ENCODE data around the gene IL11RA. TPM values are rescaled to one million over a fixed set of nuclear protein-coding genes. Genes with fewer than 3 reads are reported as not detected.

The IL11RA gene
- total RNA-seq, 4 donors from 2014 or later: 3.2 to 153 (median 49.9) TPM

DNA sequence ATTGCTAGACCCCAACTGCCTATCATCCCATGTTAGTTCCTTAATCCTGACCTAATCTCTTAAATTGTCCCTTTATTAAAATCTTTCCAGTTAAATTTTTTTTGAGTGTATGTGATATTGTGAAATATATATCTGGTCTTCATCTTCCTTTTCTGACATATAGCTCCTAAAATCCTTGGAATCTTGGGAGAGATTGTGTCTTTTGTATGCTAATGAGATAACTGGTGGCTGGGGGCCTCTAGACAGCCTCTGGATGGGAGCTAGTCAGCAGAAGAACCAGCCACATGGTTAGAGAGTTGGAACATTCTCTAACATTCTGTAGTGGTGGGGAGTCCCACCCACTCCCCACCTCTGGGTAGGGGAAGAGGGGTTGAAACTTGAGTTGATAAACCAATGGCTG lies 42.8 kb downstream of the IL11RA start:
- H3K27me3 ChIP-seq: no peaks in the 10 kb centered on the region
- H3K9me3 ChIP-seq: no peaks in the 10 kb centered on the region
- no peak overlapping the region for H3K4me3 ChIP-seq
- TF ChIP-seq, protein P1, sequence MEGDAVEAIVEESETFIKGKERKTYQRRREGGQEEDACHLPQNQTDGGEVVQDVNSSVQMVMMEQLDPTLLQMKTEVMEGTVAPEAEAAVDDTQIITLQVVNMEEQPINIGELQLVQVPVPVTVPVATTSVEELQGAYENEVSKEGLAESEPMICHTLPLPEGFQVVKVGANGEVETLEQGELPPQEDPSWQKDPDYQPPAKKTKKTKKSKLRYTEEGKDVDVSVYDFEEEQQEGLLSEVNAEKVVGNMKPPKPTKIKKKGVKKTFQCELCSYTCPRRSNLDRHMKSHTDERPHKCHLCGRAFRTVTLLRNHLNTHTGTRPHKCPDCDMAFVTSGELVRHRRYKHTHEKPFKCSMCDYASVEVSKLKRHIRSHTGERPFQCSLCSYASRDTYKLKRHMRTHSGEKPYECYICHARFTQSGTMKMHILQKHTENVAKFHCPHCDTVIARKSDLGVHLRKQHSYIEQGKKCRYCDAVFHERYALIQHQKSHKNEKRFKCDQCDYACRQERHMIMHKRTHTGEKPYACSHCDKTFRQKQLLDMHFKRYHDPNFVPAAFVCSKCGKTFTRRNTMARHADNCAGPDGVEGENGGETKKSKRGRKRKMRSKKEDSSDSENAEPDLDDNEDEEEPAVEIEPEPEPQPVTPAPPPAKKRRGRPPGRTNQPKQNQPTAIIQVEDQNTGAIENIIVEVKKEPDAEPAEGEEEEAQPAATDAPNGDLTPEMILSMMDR (IDR thresholded peaks at IDR 0.05): no peak
- no peak for TF ChIP-seq POLR2A (IDR thresholded peaks at IDR 0.05)
- H3K27ac ChIP-seq: no peak overlapping the region
- DNase-seq: no peak
- H3K36me3 ChIP-seq: no peaks in the 10 kb centered on the region
- intact Hi-C loops (cut with DNase I; ENCODE audit: low total_unique reads): no loop called here
- no peaks in the 10 kb centered on the region for H3K4me1 ChIP-seq

DNA sequence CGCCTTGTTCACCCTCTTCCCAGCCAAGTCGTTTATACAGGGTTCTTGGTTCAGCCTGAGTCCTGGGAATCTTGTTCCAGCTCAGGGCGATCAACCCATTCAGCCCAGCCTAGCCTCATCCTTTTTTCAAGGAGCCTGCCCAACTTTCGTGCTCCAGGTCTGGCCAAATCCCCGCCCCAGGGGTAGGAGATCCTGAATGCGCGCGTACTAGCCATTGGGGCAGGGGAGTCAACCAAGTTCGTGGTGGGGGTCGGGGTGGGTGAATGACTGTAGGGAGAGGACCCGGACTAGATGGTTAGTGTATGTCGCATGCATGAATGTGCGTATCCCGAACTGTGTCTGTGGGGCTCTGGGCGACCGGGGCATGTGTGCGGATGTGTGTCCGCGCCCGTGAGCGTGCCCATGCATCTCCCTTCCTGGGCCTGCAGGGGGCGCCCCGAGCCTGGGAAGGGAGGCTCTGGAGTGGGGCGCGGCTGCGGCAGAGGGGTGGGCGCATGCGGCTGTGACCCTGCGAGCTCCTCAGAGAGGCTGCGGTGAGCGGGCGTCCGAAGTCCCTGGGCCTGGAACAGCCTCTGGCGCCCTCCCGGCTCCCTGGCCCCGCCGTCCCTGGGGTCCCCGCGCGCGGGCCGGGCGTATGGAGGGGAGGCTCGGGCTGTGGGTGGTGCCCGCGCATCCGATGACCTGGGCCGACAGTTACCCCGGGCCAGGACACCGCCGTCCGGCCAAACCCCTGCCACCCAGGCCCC lies 49.2 kb downstream of the IL11RA start:
- TF ChIP-seq POLR2A (IDR thresholded peaks at IDR 0.05): peak in 1 of 2 donors; percentile 48
- TF ChIP-seq, protein P1 (IDR thresholded peaks at IDR 0.05): peak; percentile 80 to 95 (median 85)
- DNase-seq: peak; percentile 70 to 76
- Histone ChIP-seq H3K27ac (peak overlapping the region; percentile 78 to 94), H3K4me1 (no peaks in the 10 kb centered on the region), H3K36me3 (no peaks in the 10 kb centered on the region), H3K27me3 (no peaks in the 10 kb centered on the region), H3K9me3 (no peaks in the 10 kb centered on the region), H3K4me3 (peak overlapping the region; percentile 37 to 68)
- intact Hi-C loops (cut with DNase I; ENCODE audit: low total_unique reads): loop anchor here (10.0 kb wide), 1 partner anchor 56 kb away; the partner anchor contains the start of gene GALT

DNA sequence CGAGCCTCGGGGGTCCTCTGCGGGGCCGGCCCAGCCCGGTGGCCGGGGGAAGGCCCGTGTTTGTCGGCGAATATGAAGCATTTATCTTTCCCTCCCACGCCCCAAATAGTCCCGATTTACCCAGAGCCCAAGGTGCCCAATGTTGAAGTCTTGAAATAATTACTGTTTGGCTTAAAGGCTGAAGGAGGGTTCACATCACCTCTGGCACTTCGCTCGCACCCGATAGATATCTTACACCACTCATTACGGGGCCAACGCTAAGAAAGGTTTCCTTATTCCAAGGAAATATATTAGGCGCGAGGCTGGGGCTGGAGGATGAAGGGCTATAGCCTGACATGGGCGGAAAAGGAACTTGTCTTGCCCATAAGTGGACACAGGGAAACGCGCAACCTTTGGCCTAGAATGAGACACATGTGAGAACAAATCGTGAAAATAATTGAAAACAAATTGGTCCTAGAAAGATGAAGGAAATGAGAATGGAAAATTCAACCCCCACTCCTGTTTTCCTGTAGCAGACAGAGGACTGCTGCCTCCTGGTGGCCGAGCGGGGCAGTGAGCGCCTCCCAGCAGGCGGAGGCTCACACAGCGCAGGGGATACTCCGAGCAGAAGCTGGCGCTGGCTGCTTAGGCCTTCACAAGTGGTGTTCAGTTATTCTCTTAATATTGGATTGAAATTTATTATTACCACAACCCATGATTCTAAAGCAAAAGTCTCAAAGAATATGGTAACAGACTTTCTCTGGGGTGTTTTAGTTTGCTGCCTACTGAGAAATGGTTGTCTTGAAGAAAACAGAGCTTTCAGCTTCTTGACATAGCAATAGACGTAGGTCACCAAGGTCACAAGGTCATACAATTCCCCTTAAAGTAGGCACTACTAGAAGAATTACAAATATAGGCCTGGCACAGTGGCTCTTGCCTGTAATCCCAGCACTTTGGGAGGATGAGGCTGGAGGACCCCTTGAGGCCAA lies 50.1 kb downstream of the IL11RA start:
- Histone ChIP-seq H3K36me3 (no peaks in the 10 kb centered on the region), H3K27ac (peak overlapping the region; percentile 78 to 94), H3K27me3 (no peaks in the 10 kb centered on the region), H3K4me1 (no peaks in the 10 kb centered on the region), H3K4me3 (peak overlapping the region; percentile 37 to 68), H3K9me3 (no peaks in the 10 kb centered on the region)
- intact Hi-C loops (cut with DNase I; ENCODE audit: low total_unique reads): loop anchor here (10.0 kb wide), 1 partner anchor 57 kb away; the partner anchor contains the start of gene GALT
- TF ChIP-seq POLR2A (IDR thresholded peaks at IDR 0.05): no peak
- TF ChIP-seq, protein P1 (IDR thresholded peaks at IDR 0.05): peak; percentile 93 to 99 (median 97)
- DNase-seq: peak; percentile 87 to 90

DNA sequence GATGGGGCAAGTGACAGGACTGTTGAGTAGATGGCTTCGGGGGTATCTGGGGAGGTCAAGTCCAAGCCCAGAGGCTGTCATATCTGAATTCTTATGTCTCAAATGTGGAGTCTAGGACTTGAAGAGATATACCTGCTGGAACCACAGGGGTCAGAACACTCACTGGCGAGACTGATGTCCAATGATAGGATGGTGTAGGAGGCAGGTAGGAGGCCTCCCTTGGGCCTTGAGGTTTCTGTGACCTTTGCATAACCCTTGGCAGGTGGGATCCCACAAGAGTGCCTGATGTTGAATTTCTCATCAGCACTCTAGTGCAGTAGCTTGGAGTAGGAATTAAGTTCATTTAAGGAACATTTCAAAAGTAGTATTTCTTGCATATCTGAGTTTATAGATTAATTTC lies 55.1 kb downstream of the IL11RA start:
- Histone ChIP-seq H3K27me3 (no peaks in the 10 kb centered on the region), H3K4me3 (no peak overlapping the region), H3K27ac (no peak overlapping the region), H3K36me3 (no peaks in the 10 kb centered on the region), H3K4me1 (no peaks in the 10 kb centered on the region), H3K9me3 (no peaks in the 10 kb centered on the region)
- TF ChIP-seq POLR2A (IDR thresholded peaks at IDR 0.05): no peak
- TF ChIP-seq, protein P1 (IDR thresholded peaks at IDR 0.05): no peak
- DNase-seq: no peak
- intact Hi-C loops (cut with DNase I; ENCODE audit: low total_unique reads): loop anchor here (10.0 kb wide), 1 partner anchor 62 kb away; the partner anchor contains the start of gene GALT

Data from uterus (tissue), 4 donors.